ENCODE measurements around the gene MYF6. TPM values are rescaled to one million over a fixed set of nuclear protein-coding genes. Genes with fewer than 3 reads are reported as not detected.
"Not testable (repeated sequence)": the region's sequence is repeated elsewhere in the genome, so short reads cannot be mapped to it uniquely, and the experiment has no call there.

MYF6 gene
- not detected for total RNA-seq

DNA sequence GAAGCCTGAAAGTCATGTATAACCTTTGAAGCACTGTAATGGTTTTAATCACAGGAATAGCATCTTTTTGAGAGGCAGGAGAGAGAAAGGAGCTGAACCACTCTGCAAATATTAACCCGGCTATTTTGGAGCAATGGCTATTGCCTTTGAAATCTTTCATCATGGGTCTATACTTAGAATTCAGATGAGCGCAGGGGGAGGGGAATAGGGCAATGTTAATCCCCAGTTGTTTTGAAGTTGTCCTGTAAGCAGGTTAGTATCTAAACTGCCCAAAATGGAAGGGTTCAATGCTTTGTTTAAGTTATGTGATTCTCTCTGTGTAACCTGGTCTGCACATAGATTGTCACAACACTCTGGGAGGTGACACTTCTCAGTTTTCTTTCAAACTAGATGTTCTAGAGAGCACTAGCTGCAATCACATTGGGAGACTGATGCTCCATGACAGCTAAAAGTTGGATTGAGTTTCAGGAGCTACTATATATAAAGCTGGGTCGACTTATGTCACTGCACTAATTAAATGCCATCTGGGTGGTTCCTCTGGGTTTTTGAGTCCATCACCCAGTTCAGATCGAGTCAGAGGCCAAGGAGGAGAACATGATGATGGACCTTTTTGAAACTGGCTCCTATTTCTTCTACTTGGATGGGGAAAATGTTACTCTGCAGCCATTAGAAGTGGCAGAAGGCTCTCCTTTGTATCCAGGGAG, at the start of gene MYF6:
MYF6 (plus strand) TSS at position 509 of the 704 bp plus-strand sequence; CDS start at position 595, 86 bp downstream.
- DNase-seq (ENCODE audit: low read depth in 2 of 3, low spot score in 2 of 3), result no peak

DNA sequence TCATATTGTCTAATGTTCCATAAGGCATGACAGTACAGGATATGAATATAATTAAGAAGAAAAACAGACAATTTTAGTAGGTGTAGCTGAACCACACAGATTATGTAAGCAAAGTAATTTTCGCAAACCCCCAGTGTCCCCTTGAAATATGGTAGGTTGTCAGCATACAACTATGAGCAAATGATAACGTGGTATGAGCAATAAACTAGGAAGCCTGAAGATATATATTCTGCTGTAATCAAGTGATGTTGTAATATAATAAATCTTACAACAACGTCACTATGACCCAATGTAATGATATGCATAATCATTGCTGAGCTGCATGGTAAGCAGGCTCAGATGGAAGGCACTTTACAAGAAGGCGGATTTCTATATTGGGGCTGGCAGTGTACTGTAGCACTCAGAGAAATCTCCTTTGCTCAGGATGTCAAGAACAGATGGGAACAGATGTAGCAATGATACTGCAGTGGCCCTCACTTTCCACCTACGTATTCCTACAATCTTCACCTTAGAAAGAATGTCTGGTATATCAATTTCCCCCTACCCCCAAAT, 47.8 kb upstream of the MYF6 start:
- DNase-seq (ENCODE audit: low read depth in 2 of 3, low spot score in 2 of 3), result no peak

GRCh38 chr12:80662586-80662985, 44.8 kb upstream of the MYF6 start:
- no peak for DNase-seq (ENCODE audit: low read depth in 2 of 3, low spot score in 2 of 3)

DNA sequence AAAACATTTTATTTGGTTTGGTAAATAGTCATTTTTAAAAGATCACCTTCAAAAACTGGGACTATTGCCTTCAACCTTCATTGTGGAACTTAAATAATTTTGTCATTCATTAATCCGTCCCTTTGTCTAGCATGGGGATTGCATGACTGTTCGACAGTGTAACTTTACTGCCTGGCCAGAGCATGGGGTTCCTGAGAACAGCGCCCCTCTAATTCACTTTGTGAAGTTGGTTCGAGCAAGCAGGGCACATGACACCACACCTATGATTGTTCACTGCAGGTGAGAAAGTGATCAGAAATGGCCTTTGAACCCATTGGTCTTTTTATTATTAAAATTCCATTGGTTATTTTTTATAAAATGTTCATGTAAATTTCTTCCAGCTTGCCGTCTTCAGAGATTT, 37.2 kb upstream of the MYF6 start:
- no peak for DNase-seq (ENCODE audit: low read depth in 2 of 3, low spot score in 2 of 3)

DNA sequence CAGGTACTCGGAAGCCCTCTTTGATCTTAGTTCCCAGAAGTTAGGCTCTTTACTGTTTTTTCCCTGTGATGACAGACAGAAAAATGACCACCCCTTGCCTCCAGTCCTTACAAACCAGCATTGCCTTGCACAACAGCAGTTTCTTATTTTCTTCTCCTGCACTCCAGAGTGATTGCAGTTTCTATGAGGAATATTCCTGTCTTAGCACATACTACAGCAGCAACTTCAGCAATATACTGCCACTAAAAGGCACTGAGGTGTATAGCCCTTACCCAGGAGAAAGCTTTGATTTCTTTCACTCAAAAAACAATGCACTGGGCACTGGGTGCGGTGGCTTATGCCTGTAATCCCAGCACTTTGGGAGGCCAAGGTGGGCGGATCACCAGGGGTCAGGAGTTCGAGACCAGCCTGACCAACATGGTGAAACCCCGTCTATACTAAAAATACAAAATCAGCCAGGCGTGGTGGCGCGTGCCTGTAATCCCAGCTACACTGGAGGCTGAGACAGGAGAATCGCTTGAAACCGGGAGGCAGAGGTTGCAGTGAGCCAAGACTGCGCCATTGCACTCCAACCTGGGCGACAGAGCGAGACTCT, 31.3 kb upstream of the MYF6 start:
- DNase-seq (ENCODE audit: low read depth in 2 of 3, low spot score in 2 of 3), result not testable (repeated sequence)

- DNase-seq (ENCODE audit: low read depth in 2 of 3, low spot score in 2 of 3), result no peak
Measured at GRCh38 chr12:80676856-80677255, 30.6 kb upstream of the MYF6 start.

GRCh38 chr12:80677994-80678393, 29.4 kb upstream of the MYF6 start:
- DNase-seq (ENCODE audit: low read depth in 2 of 3, low spot score in 2 of 3), result no peak

- DNase-seq (ENCODE audit: low read depth in 2 of 3, low spot score in 2 of 3), result no peak
Measured at GRCh38 chr12:80679346-80680131, 27.9 kb upstream of the MYF6 start.

DNA sequence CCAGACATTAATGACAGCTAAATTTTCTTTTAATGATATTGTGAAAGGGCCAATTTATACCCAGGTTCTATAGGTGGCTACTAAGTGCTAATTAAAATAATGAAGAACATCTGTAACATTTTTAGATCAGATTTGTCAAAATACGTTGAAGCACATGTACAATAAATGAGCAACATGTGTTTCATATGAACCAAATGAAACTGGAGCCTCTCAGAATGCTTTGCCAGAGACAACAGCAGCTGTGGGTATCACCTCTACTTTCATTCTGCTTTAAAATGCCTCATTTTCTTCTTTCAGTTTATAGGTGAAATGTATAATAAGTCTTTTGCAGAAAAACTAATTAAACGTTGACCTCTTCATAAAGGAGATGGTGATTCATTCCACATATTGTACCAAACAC, 26.1 kb upstream of the MYF6 start:
- no peak for DNase-seq (ENCODE audit: low read depth in 2 of 3, low spot score in 2 of 3)

DNA sequence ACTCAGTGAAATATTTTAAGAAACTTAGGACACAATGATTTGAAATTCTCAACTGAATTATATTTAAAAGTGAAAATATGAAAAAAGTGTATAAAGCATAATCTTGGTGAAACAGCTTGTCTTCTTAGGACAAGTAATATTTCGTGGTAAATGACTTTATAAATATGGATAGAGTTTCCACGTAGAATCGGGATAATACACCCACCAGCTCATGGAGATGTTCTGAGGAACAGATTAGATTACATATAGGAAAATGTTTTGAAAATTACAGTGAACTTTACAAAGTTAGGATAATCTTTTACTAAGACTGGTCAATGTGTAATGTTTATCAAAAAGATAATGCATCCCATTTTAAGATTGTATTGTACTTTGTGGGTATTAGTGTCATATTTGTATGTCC, 25.6 kb upstream of the MYF6 start:
- DNase-seq (ENCODE audit: low read depth in 2 of 3, low spot score in 2 of 3), result no peak

- no peak for DNase-seq (ENCODE audit: low read depth in 2 of 3, low spot score in 2 of 3)
Measured at GRCh38 chr12:80684077-80684495, 23.3 kb upstream of the MYF6 start.

- DNase-seq (ENCODE audit: low read depth in 2 of 3, low spot score in 2 of 3), result no peak
Measured at GRCh38 chr12:80690090-80690489, 17.3 kb upstream of the MYF6 start.

GRCh38 chr12:80690513-80690912, 16.9 kb upstream of the MYF6 start:
- no peak for DNase-seq (ENCODE audit: low read depth in 2 of 3, low spot score in 2 of 3)

DNA sequence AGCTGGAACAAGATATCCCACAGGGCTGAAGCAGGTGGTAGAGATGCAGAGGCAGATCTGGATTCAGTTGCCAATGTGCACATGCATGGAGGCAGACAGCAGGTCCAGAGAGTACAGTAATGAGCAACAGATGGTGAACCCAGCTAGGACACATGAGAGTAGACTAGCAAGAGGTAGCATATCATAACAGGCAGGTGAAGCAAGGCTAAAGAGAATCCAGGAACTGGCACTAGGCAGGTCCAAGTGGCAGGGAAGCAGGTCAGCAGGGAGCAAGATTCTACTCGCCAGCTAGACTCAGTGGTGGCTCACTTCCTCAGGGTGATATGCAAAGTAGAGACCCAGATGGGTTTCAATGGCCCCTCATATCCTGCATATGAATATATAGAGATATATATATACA, 15.3 kb upstream of the MYF6 start:
- DNase-seq (ENCODE audit: low read depth in 2 of 3, low spot score in 2 of 3), result no peak

- DNase-seq (ENCODE audit: low read depth in 2 of 3, low spot score in 2 of 3), result no peak
Measured at GRCh38 chr12:80697270-80697887, 10.1 kb upstream of the MYF6 start.

DNA sequence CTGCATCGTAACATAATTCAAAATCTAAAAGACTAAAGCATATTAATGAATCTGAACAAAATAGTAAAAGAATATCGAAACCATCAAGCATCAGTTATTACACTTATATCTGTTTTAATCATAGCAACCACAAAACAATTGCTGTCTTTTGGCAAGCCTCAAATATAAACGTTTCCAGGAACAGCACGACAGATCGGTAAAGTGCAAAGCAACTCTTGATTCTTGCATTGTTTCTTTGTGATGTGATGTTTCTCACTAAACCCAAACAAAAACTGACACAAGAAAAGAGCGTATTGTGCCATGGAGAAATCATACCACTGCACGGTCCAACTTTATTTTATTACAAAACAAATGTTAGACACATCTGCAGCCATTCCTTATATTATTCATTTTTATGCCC, 9.2 kb upstream of the MYF6 start:
- DNase-seq (ENCODE audit: low read depth in 2 of 3, low spot score in 2 of 3), result no peak

DNA sequence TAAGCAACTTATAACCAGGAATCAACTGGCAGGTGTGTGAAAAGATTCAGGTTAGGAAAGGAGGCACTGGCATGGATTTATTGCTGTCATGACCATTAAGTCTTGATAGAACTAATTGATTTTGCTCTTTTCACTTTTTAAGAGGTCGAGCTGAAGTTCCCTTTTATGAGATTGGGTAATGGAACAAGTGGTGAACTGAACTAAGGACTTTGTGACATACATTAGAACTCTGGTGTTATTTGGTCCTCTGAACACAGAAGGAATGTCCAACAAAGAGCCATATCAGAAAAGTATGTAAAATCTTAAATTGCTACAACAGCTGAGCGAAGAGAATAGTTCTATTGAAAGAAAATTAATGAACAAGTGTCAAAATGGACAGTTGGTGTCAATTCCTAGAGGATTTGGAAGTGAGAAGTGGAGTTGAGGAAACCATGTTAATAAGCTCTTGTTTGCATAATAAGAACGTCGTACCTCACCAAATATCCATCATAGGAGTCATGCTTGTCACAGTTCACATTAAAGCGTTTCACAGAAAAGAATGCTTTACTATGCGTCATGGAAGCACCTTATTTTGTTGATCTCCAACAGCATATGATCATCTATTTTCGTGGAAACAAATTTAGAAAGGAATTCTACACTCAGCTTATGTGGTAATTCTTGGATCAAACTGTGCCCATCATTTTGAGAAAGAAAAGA, 8.4 kb upstream of the MYF6 start:
- no peak for DNase-seq (ENCODE audit: low read depth in 2 of 3, low spot score in 2 of 3)

- DNase-seq (ENCODE audit: low read depth in 2 of 3, low spot score in 2 of 3), result no peak
Measured at GRCh38 chr12:80700327-80700726, 7.1 kb upstream of the MYF6 start.

DNA sequence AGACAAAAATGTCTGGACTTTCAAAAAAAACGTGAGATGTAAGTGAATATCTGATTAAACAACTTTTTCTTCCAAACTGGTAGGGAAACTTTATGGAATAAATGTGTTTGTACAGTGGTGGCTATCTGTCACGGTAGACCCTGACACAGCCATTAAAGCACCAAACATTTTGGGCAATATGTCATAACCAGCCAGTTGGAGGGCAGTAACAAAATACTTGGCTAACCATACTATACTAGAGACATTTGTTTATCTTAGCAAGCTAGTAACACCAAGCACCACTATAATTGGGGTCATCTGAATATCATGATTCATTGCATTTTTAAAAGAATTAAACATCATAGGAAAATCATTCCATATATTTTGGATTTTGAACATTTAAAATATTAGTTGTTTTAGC, 6.0 kb upstream of the MYF6 start:
- DNase-seq (ENCODE audit: low read depth in 2 of 3, low spot score in 2 of 3), result no peak
